WTC11 (cell line): ENCODE results near the gene CCDC112. TPM values are rescaled to one million over a fixed set of nuclear protein-coding genes. Genes with fewer than 3 reads are reported as not detected.

Source experiments
- ATF1 ChIP-seq: sonication (generic); formaldehyde crosslinking; IDR thresholded peaks from 2 replicates; pipeline ENCODE4 v1.8.1; 2023; ENCODE audit warnings: mild to moderate bottlenecking, moderate library complexity, missing genetic modification reagents
- CBFB ChIP-seq: sonication (generic); formaldehyde crosslinking; IDR thresholded peaks from 2 replicates; pipeline ENCODE4 v1.8.1; 2022; ENCODE audit warnings: mild to moderate bottlenecking, low read depth, missing genetic modification reagents
- E2F5 ChIP-seq: sonication (generic); formaldehyde crosslinking; IDR thresholded peaks from 2 replicates; pipeline ENCODE4 v1.8.1; 2022; ENCODE audit warnings: mild to moderate bottlenecking, moderate library complexity, missing genetic modification reagents
- EMX1 ChIP-seq: fragments of 250-450 bp; sonication (Bioruptor Pico); IDR thresholded peaks from 2 replicates; pipeline ENCODE4 v1.8.0; 2021; ENCODE audit warnings: mild to moderate bottlenecking
- ERG ChIP-seq: fragments of 250-450 bp; sonication (Bioruptor Pico); IDR thresholded peaks from 2 replicates; pipeline ENCODE4 v1.8.0; 2021; ENCODE audit warnings: mild to moderate bottlenecking
- ESRRA ChIP-seq: sonication (generic); formaldehyde crosslinking; IDR thresholded peaks from 2 replicates; pipeline ENCODE4 v1.8.1; 2022; ENCODE audit warnings: mild to moderate bottlenecking, missing genetic modification reagents, borderline replicate concordance
- FOXP1 ChIP-seq: sonication (generic); formaldehyde crosslinking; IDR thresholded peaks from 2 replicates; pipeline ENCODE4 v1.8.0; 2022; ENCODE audit warnings: missing genetic modification reagents, mild to moderate bottlenecking, moderate library complexity, borderline replicate concordance
- GTF2I ChIP-seq: fragments of 250-450 bp; sonication (Bioruptor Pico); conservative IDR thresholded peaks from 2 replicates; pipeline ENCODE4 v1.4.0; 2021; ENCODE audit warnings: mild to moderate bottlenecking
- IRF2 ChIP-seq: sonication (generic); formaldehyde crosslinking; IDR thresholded peaks from 2 replicates; pipeline ENCODE4 v1.8.0; 2022; ENCODE audit warnings: low read depth, missing genetic modification reagents, borderline replicate concordance
- JUN ChIP-seq: sonication (generic); formaldehyde crosslinking; IDR thresholded peaks from 2 replicates; pipeline ENCODE4 v1.8.0; 2023; ENCODE audit warnings: mild to moderate bottlenecking, missing genetic modification reagents
- MLX ChIP-seq: sonication (generic); formaldehyde crosslinking; IDR thresholded peaks from 2 replicates; pipeline ENCODE4 v1.8.1; 2023; ENCODE audit warnings: mild to moderate bottlenecking, missing genetic modification reagents, moderate library complexity
- RORB ChIP-seq: fragments of 250-450 bp; sonication (Bioruptor Pico); IDR thresholded peaks from 2 replicates; pipeline ENCODE4 v1.9.0; 2021; ENCODE audit warnings: mild to moderate bottlenecking
- SMAD3 ChIP-seq: sonication (generic); formaldehyde crosslinking; IDR thresholded peaks from 2 replicates; pipeline ENCODE4 v1.8.0; 2022; ENCODE audit warnings: missing genetic modification reagents, mild to moderate bottlenecking, borderline replicate concordance
- SOX15 ChIP-seq: fragments of 250-450 bp; sonication (Bioruptor Pico); IDR thresholded peaks from 2 replicates; pipeline ENCODE4 v1.9.0; 2021; ENCODE audit warnings: mild to moderate bottlenecking
- SP1 ChIP-seq: sonication (generic); formaldehyde crosslinking; conservative IDR thresholded peaks from 2 replicates; pipeline ENCODE4 v1.8.1; 2022; ENCODE audit warnings: missing genetic modification reagents
- USF1 ChIP-seq: sonication (generic); formaldehyde crosslinking; IDR thresholded peaks from 2 replicates; pipeline ENCODE4 v1.8.0; 2022; ENCODE audit warnings: mild to moderate bottlenecking, missing genetic modification reagents
- ZBTB43 ChIP-seq: sonication (generic); formaldehyde crosslinking; IDR thresholded peaks from 2 replicates; pipeline ENCODE4 v1.8.1; 2023; ENCODE audit warnings: mild to moderate bottlenecking, missing genetic modification reagents
- ZNF121 ChIP-seq: sonication (generic); formaldehyde crosslinking; IDR thresholded peaks from 2 replicates; pipeline ENCODE4 v1.8.0; 2023; ENCODE audit warnings: missing genetic modification reagents
- ZNF219 ChIP-seq: sonication (generic); formaldehyde crosslinking; IDR thresholded peaks from 2 replicates; pipeline ENCODE4 v1.8.0; 2023; ENCODE audit warnings: missing genetic modification reagents, mild to moderate bottlenecking, borderline replicate concordance
- ZNF263 ChIP-seq: sonication (generic); formaldehyde crosslinking; IDR thresholded peaks from 2 replicates; pipeline ENCODE4 v1.8.1; 2022; ENCODE audit warnings: low read depth, mild to moderate bottlenecking, moderate library complexity, missing genetic modification reagents
- ZNF396 ChIP-seq: fragments of 250-450 bp; sonication (Bioruptor Pico); IDR thresholded peaks from 2 replicates; pipeline ENCODE4 v1.8.0; 2021; ENCODE audit warnings: mild to moderate bottlenecking, moderate library complexity, borderline replicate concordance
- ZNF423 ChIP-seq: fragments of 250-450 bp; sonication (Bioruptor Pico); IDR thresholded peaks from 2 replicates; pipeline ENCODE4 v2.1.2; 2022; ENCODE audit warnings: mild to moderate bottlenecking, moderate library complexity
- ZNF532 ChIP-seq: fragments of 250-450 bp; sonication (Bioruptor Pico); IDR thresholded peaks from 2 replicates; pipeline ENCODE4 v1.9.0; 2021; ENCODE audit warnings: mild to moderate bottlenecking, borderline replicate concordance
- total RNA-seq: library from RNA; stranded (reverse); gene quantifications from 3 replicates; pipeline ENCODE4 v1.2.3, GENCODE V29; 2021
- TF ChIP-seq, protein P1 (sequence below): sonication (generic); formaldehyde crosslinking; IDR thresholded peaks from 2 replicates; pipeline ENCODE4 v1.8.0; 2022; ENCODE audit warnings: mild to moderate bottlenecking, missing genetic modification reagents
- TF ChIP-seq, protein P2 (sequence below): fragments of 250-450 bp; sonication (Bioruptor Pico); conservative IDR thresholded peaks from 2 replicates; pipeline ENCODE4 v1.9.0; 2021; ENCODE audit warnings: mild to moderate bottlenecking

CCDC112 gene
- total RNA-seq, 1 experiment from 2014 or later, result 12.2 TPM

DNA sequence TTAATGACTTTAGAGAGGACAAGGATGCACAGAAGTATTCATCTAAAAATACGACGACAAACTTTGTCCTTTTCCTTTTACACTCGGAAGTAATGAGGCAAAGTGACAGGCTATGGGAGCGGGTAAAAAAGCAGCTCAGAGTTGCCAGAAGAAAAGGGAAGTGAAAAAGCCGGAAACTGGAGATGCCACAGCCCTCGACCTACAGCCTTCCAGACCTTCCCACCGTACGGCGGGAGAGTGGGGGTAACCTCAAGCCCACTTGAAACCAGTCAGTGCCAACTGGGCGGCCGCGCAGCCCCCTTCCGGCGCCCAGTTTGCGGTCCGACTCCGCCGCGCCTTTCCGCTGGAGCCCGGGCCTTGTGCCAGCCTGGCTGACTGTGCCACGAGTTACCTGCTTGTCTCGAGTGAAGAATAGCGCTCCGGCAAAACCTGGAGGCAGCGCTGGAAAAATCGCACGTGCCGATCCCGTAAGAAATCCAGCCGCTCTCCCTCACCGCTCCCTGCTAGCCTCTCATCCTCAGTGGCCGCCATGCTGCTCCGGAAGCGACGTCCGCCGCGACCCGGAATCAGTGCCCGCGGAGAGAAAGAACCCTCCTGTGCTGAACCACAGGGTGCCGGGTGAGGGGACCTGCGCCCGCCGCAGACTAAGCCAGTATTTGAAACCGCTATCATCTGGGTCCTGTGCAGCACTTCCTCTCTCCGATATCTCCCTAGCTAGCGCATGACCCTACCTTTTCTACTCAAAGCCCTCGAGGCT is 34.0 kb downstream of the CCDC112 start, which contains the start of gene PGGT1B (continued):
- TF ChIP-seq ZNF532 (CRISPR knock-in tag) (no peak), SMAD3 (peak; percentile 72; the same call in 1 of the 2 replicates), RORB (no peak), JUN (CRISPR knock-in tag) (no peak), ATF1 (CRISPR knock-in tag) (no peak), CBFB (no peak), ZNF219 (CRISPR knock-in tag) (no peak), SOX15 (no peak), USF1 (CRISPR knock-in tag) (0 out of 2 replicates have a peak, but pooled peaks have one; percentile 25), ZBTB43 (CRISPR knock-in tag) (peak; percentile 68; the same call in 1 of the 2 replicates), E2F5 (peak; percentile 45; the same call in 1 of the 2 replicates), GTF2I (no peak), IRF2 (no peak), SP1 (CRISPR knock-in tag) (peak; percentile 62), ZNF121 (CRISPR knock-in tag) (no peak), ESRRA (CRISPR knock-in tag) (no peak), ZNF423 (CRISPR knock-in tag) (peak; percentile 81), FOXP1 (CRISPR knock-in tag) (peak; percentile 58; the same call in 1 of the 2 replicates), EMX1 (CRISPR knock-in tag) (no peak), MLX (CRISPR knock-in tag) (no peak), ERG (0 out of 2 replicates have a peak, but pooled peaks have one; percentile 80), ZNF263 (CRISPR knock-in tag) (0 out of 2 replicates have a peak, but pooled peaks have one; percentile 9), ZNF396 (CRISPR knock-in tag) (no peak)
- TF ChIP-seq, protein P1, sequence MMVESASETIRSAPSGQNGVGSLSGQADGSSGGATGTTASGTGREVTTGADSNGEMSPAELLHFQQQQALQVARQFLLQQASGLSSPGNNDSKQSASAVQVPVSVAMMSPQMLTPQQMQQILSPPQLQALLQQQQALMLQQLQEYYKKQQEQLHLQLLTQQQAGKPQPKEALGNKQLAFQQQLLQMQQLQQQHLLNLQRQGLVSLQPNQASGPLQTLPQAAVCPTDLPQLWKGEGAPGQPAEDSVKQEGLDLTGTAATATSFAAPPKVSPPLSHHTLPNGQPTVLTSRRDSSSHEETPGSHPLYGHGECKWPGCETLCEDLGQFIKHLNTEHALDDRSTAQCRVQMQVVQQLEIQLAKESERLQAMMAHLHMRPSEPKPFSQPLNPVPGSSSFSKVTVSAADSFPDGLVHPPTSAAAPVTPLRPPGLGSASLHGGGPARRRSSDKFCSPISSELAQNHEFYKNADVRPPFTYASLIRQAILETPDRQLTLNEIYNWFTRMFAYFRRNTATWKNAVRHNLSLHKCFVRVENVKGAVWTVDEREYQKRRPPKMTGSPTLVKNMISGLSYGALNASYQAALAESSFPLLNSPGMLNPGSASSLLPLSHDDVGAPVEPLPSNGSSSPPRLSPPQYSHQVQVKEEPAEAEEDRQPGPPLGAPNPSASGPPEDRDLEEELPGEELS, result 0 out of 2 replicates have a peak, but pooled peaks have one; percentile 13
- TF ChIP-seq, protein P2, sequence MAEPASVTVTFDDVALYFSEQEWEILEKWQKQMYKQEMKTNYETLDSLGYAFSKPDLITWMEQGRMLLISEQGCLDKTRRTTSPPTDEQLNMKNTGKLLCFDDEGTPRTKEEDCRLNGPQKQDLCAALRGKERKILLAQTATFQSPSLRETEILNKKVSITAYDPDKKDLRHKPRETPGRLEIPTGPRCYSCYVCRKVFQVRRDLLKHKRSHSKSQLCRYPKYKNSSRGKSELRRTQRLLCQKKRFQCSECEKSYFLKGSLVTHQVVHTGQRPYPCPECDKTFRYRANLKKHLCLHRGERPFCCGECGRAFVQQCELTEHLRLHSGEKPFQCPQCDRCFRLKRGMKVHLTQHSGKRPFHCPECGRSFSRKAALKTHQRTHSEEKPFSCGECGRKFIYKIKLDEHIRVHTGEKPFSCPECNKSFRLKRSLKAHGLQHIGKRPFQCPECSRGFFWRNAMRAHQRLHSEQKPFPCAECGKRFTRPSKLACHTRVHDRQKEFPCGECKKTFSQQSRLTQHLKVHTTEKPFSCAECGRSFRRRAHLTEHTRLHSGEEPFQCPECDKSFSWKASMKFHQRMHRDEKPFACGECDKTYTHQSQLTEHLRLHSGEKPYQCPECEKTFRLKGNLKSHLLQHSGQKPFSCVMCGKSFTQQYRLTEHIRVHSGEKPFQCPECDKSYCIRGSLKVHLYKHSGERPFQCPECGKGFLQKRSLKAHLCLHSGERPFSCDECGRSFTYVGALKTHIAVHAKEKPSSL (CRISPR knock-in tag), result no peak
